Fibroblast of the aortic adventitia (primary cell): ENCODE data around the gene NMUR1. TPM values are rescaled to one million over a fixed set of nuclear protein-coding genes. Genes with fewer than 3 reads are reported as not detected.
"Not testable (repeated sequence)": the region's sequence is repeated elsewhere in the genome, so short reads cannot be mapped to it uniquely, and the experiment has no call there.

Source experiments
- DNase-seq: peaks from one replicate; pipeline ENCODE4 v3.0.0-alpha.2; 2010; ENCODE audit warnings: low read depth
- H3K4me3 ChIP-seq: 2 replicates; pipeline ENCODE4 v1.5.1; 2011; ENCODE audit warnings: low read depth, mild to moderate bottlenecking, control low read depth, low read length, moderate library complexity
- CTCF ChIP-seq: IDR thresholded peaks from 2 replicates; pipeline ENCODE4 v1.5.1; 2011; ENCODE audit warnings: mild to moderate bottlenecking, low read length, control low read depth, inconsistent platforms; ENCODE audit not compliant: insufficient read depth
- total RNA-seq: library from RNA; depleted of rRNA; stranded (reverse); fragments of >200 nt; gene quantifications from 2 replicates; pipeline ENCODE4 v1.2.3, GENCODE V29; 2012; ENCODE audit warnings: low replicate concordance

The NMUR1 gene
- total RNA-seq, 1 donor: not detected

- DNase-seq: peak; percentile 95
- H3K4me3 ChIP-seq: no peak overlapping the region
- TF ChIP-seq CTCF: peak; percentile 79
These were observed 27.4 kb upstream of the NMUR1 start for GRCh38 chr2:231557571-231558217.

- H3K4me3 ChIP-seq: no peak overlapping the region
- TF ChIP-seq CTCF: no peak
- no peak for DNase-seq
These were observed 26.7 kb upstream of the NMUR1 start for GRCh38 chr2:231556981-231557380.

- H3K4me3 ChIP-seq, DNase-seq: not testable (repeated sequence)
These were observed 26.3 kb upstream of the NMUR1 start for GRCh38 chr2:231556496-231556895.

GRCh38 chr2:231554748-231555545, 24.7 kb upstream of the NMUR1 start:
- H3K4me3 ChIP-seq: peak overlapping the region; percentile 56
- DNase-seq: peak; percentile 81
- TF ChIP-seq CTCF: no peak

GRCh38 chr2:231554327-231554726, 24.1 kb upstream of the NMUR1 start:
- DNase-seq: no peak
- peak overlapping the region; percentile 56 for H3K4me3 ChIP-seq
- no peak for TF ChIP-seq CTCF

- no peak for DNase-seq
- TF ChIP-seq CTCF: no peak
- no peak overlapping the region for H3K4me3 ChIP-seq
These were observed 22.5 kb upstream of the NMUR1 start for GRCh38 chr2:231552752-231553151.

- no peak overlapping the region for H3K4me3 ChIP-seq
- no peak for TF ChIP-seq CTCF
- DNase-seq: no peak
These were observed 19.4 kb upstream of the NMUR1 start for GRCh38 chr2:231549446-231550239.
